Loucy (cell line): Measurements from ENCODE around the gene P2RY8.

ENCODE experiments used
- CTCF ChIP-seq: fragments of 200-600 bp; sonication (generic); conservative IDR thresholded peaks from 2 replicates; pipeline ENCODE4 v1.5.1; 2014; ENCODE audit warnings: mild to moderate bottlenecking, antibody characterized with exemption, low read length
- EZH2phosphoT487 ChIP-seq: fragments of 200-600 bp; IDR thresholded peaks from 2 replicates; pipeline ENCODE4 v1.6.1; 2018; ENCODE audit warnings: antibody characterized with exemption, mild to moderate bottlenecking, moderate library complexity, borderline replicate concordance

GRCh38 chrX:1417921-1418771 is 118.8 kb downstream of the P2RY8 start:
- no peak for TF ChIP-seq CTCF
- TF ChIP-seq EZH2phosphoT487, result no peak
